T-helper 2 cell treated with Interferon-gamma antibody and Interleukin-4, amounts not matched to agents 5 μg/mL and 100 μg/mL, for 36 hours (primary cell): Measurements from ENCODE around the gene CHRNA4.

ENCODE experiments used
- DNase-seq: peaks from one replicate; pipeline ENCODE4 v3.0.0; 2021; ENCODE audit warnings: low spot score
- H3K27ac Mint-ChIP-seq: one replicate; pipeline ENCODE4 v1.8.0; 2021; ENCODE audit warnings: mild to moderate bottlenecking, mixed read lengths
- H3K27me3 Mint-ChIP-seq: one replicate; pipeline ENCODE4 v1.8.0; 2021; ENCODE audit warnings: low read depth, mixed read lengths
- H3K36me3 Mint-ChIP-seq: one replicate; pipeline ENCODE4 v1.8.0; 2021; ENCODE audit warnings: low read depth, mixed read lengths
- H3K4me1 Mint-ChIP-seq: one replicate; pipeline ENCODE4 v1.8.0; 2021; ENCODE audit warnings: low read depth, mixed read lengths
- H3K4me3 Mint-ChIP-seq: one replicate; pipeline ENCODE4 v1.8.0; 2022; ENCODE audit warnings: mild to moderate bottlenecking, moderate library complexity, mixed read lengths
- H3K9me3 Mint-ChIP-seq: one replicate; pipeline ENCODE4 v1.8.0; 2021; ENCODE audit warnings: mixed read lengths

Gene CHRNA4

DNA sequence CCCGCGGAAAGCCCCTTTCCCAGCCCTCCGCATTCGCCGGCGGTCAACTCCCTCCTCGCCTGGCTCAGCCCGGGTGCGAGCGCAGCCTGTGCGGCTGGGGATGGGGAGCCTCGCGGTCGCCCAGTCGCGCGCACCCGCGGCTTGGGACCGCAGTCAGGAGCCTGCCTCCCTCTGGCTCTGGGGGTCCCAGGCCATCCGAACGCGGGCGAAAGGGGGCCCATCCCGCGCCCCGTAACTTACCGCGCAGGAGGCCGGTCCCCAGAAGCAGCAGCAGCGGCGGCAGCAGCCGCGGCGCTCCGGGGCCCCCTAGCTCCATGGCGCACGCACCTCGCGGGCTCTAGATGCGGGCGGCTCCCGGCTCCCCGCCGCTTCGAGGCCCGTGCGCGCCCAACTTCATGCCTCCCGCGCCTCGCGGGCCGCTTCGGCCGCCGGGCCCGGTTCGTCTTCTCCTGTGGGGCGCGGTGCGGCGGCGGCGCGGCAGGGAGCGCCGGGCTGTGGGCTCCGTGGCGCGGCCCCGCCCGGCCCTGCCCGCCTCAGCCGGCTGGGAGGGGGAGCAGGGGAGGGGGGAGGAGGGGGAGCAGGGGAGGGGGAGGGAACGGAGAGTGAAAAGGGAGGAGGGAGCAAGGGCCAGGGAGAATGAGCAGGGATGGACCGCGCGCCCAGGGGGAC is at the start of gene CHRNA4:
Gene CHRNA4, minus strand, starts transcription at position 500 of the 669 bp plus-strand sequence. Its CDS starts 184 bp downstream, at position 316.
- Mint-ChIP-seq H3K27me3 (peaks cover 12% of the 10 kb centered on the region), H3K36me3 (no peaks in the 10 kb centered on the region), H3K27ac (no peak within 1 kb of the TSS), H3K9me3 (no peaks in the 10 kb centered on the region), H3K4me1 (no peaks in the 10 kb centered on the region), H3K4me3 (no peak within 1 kb of the TSS)
- no peak for DNase-seq

DNA sequence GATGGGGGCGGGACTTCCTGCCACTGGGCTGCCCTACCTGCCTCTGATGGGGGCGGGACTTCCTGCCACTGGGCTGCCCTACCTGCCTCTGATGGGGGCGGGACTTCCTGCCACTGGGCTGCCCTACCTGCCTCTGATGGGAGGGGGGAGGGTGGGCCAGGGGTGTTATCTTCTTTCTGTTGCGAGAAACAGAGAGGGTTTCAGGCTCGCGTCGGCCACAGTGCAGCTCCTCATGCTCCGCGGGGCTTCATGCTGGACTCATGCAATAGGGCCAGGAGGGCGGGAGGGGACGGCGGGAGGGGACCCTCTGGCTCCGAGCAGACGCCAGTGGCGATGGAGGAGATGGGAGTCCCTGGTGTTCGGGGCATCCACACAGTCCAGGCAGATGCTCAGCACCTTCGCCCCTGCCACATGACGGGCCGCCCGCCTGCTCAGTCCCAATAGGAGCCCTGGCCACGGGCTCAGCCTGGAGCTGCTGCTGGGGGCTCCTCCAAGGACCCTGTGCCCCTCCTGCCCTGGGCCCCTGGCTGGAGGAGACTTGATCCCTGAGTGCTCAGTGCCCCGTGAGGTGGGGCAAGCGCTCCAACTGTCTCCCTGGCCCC is 48.8 kb upstream of the CHRNA4 start:
- Mint-ChIP-seq H3K9me3 (no peaks in the 10 kb centered on the region), H3K27me3 (no peaks in the 10 kb centered on the region), H3K36me3 (no peaks in the 10 kb centered on the region), H3K27ac (no peak overlapping the region), H3K4me3 (no peak overlapping the region), H3K4me1 (no peaks in the 10 kb centered on the region)
- no peak for DNase-seq

DNA sequence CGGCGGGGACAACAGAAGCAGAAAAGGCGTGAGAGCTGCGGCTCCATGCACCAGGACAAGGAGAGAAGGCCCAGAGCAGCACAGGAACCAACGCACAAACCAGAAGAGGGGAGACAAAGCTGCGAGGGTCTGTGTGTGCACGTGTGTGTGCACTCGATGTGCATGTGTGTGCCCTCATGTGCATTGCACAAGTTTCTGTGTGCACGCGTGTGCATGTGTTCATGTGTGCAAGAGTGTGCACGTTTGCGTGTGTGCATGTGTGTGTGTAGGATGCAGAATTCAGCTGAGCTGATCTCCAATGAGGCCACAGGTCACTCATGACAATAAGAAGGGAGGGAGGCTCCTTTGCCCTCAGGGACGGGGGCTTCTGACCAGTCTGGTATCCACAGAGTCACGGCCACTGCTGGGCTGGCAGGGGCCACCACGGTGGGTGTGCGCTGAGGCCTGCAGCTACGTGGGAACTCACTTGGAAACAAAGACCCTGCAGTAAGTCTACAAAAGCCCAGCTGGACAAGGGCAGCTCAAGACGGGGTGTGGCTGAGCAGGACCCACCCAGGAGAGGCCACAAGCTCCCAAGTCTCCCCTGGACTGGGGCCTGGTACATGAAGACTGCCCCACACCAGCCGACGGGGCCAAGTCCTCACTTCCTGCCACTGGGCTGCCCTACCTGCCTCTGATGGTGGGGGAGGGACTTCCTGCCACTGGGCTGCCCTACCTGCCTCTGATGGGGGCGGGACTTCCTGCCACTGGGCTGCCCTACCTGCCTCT is 48.1 kb upstream of the CHRNA4 start:
- Mint-ChIP-seq H3K27ac (no peak overlapping the region), H3K4me1 (no peaks in the 10 kb centered on the region), H3K27me3 (no peaks in the 10 kb centered on the region), H3K36me3 (no peaks in the 10 kb centered on the region), H3K9me3 (no peaks in the 10 kb centered on the region), H3K4me3 (no peak overlapping the region)
- no peak for DNase-seq

DNA sequence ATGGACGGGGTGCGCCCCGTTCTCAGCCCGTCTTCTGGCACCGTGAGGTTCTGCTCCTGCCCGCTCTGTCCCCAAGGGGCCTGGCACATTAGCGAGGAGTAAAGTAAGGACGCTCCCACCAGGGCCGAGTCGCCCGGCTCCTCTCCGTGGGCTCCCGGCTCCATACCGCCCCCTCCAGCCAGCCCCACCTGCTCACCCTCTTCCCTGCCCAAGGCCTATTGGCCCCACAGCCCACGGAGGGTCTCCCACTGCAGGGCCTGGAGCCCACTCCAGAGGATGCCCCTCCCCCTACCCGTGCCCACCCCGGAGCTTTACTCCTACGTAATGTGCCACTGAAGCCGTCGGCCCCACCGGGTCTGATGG is 47.5 kb upstream of the CHRNA4 start:
- Mint-ChIP-seq H3K27ac (no peak overlapping the region), H3K9me3 (no peaks in the 10 kb centered on the region), H3K4me1 (no peaks in the 10 kb centered on the region), H3K27me3 (no peaks in the 10 kb centered on the region), H3K36me3 (no peaks in the 10 kb centered on the region), H3K4me3 (no peak overlapping the region)
- no peak for DNase-seq

DNA sequence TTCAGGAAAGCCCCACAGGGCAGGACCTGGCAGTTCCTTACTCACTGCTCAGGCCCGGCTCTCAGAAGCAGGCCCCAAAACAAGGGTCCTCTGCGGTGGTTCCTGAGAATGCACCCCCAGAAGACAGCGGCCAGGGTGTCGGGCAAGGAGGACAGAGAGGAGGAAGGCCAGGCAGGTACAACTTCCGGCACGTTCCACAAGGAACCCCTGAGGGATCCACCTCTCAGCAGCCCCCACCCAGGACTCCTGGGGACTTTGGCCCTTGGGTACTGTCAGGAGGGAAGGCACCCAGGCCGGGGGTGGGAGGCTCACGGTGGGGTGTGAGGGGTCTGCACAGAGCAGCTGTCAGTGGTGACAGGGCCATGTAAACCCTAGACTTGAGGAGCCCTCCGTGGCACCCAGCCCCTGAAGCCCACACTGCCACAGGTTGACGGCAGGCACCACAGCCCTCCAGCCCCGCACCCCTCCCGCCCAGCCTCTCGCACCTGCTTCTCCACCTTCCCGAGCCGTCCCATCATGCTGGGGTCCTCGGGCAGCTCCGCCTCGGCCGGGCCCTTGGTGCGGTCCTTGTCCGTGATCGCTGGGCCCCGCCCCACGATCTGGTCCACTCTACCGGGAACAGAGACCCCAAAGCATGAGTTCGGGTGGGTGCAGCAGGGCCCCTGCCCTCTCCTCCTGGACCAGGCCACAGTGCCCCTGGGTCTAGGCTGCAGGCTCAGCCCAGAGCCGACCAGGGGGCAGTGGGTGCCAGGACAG is 47.0 kb upstream of the CHRNA4 start:
- Mint-ChIP-seq H3K9me3 (no peaks in the 10 kb centered on the region), H3K36me3 (no peaks in the 10 kb centered on the region), H3K27ac (no peak overlapping the region), H3K27me3 (no peaks in the 10 kb centered on the region), H3K4me3 (no peak overlapping the region), H3K4me1 (no peaks in the 10 kb centered on the region)
- DNase-seq, result no peak

DNA sequence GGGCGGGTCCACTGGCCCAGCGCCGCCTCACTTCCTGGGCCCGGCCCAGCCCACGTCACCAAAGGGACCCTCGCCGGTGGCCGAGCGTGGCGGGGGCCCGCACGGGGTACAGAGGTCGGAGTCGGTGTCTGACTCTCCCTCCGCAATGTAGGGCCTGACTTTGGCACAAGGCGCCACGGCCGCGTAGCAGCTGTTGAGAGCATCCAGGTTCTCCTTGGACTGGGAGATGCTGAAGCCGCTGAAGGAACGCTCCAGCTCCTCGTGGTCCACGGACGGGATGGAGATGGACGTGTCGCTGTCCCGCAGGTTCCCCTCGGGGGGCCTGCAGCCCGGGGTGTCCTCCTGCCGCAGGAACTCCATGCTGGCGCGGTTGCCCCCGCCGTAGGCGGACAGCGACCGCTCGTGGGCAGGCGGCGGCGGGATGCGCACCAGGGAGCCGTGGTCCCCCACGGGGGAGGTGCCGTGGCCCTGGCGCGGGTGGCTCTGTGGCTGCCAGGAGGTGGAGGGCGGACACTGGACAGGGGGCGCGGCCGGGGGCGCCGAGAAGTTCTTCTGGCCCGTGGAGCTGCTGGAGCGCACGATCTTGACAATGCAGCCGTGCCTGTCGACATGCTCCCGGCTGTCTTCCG is 45.6 kb upstream of the CHRNA4 start:
- Mint-ChIP-seq H3K27me3 (no peaks in the 10 kb centered on the region), H3K36me3 (no peaks in the 10 kb centered on the region)

DNA sequence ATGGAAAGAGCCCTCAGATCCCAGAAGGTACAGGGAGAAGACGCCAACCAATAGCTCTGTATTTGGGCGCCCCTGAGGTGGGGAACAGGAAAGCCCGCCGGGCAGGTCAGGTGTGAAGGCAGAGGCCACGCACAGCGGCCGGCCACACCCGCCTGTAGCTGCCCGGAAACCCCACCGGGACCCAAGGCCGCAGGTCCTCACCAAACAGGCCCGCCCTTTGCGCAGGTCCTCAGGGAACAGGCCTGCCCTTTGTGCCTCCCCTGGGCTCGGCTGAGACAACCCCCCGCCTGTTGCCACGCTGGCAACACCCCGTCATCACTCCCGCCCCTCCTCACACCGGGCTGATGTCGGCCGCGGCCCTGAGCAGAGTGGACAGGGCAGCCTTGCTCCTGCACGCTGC is 44.9 kb upstream of the CHRNA4 start:
- DNase-seq, result no peak
- Mint-ChIP-seq H3K27me3 (no peaks in the 10 kb centered on the region), H3K36me3 (no peaks in the 10 kb centered on the region), H3K4me3 (no peak overlapping the region), H3K27ac (no peak overlapping the region), H3K4me1 (no peaks in the 10 kb centered on the region), H3K9me3 (no peaks in the 10 kb centered on the region)

More for the DNA sequence above, 45.6 kb upstream of the CHRNA4 start:
- no peak for DNase-seq
- H3K9me3 Mint-ChIP-seq, result no peaks in the 10 kb centered on the region
- H3K4me3 Mint-ChIP-seq, result no peak overlapping the region
- H3K4me1 Mint-ChIP-seq, result no peaks in the 10 kb centered on the region
- no peak overlapping the region for H3K27ac Mint-ChIP-seq

DNA sequence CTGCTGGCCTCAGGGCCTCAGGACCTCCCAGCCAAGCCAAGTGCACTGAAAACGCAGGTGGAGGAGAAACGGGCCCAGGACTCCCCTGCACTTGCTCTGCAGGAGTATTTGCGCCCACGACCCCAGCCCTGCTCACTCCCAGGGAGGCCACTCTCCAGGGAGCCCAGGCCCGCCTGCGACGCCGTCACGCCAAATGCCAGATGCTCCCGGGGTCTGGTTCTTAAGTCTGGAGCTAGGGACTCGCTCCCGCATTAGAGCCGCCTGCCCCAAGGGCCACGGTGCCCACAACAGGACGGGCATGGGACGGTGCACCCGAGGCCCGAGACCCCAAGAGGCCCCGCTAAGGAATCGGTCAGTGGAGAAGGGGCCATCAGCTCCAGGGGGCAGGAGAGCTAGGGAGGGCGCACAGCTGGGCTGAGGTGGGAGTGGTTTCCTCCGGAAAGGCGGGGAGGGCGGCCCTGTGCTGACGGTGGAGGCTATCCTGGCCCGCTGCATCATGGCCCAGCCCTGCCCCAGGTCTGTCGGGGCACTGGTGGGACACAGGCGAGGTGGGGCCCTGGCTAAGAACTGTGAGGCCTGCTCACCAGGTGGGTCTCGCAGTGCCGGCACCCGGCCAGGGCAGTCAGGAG is 44.1 kb upstream of the CHRNA4 start:
- no peaks in the 10 kb centered on the region for H3K36me3 Mint-ChIP-seq
- no peak overlapping the region for H3K4me3 Mint-ChIP-seq
- no peaks in the 10 kb centered on the region for H3K27me3 Mint-ChIP-seq
- DNase-seq, result no peak
- H3K27ac Mint-ChIP-seq, result no peak overlapping the region
- no peaks in the 10 kb centered on the region for H3K4me1 Mint-ChIP-seq
- H3K9me3 Mint-ChIP-seq, result no peaks in the 10 kb centered on the region

DNA sequence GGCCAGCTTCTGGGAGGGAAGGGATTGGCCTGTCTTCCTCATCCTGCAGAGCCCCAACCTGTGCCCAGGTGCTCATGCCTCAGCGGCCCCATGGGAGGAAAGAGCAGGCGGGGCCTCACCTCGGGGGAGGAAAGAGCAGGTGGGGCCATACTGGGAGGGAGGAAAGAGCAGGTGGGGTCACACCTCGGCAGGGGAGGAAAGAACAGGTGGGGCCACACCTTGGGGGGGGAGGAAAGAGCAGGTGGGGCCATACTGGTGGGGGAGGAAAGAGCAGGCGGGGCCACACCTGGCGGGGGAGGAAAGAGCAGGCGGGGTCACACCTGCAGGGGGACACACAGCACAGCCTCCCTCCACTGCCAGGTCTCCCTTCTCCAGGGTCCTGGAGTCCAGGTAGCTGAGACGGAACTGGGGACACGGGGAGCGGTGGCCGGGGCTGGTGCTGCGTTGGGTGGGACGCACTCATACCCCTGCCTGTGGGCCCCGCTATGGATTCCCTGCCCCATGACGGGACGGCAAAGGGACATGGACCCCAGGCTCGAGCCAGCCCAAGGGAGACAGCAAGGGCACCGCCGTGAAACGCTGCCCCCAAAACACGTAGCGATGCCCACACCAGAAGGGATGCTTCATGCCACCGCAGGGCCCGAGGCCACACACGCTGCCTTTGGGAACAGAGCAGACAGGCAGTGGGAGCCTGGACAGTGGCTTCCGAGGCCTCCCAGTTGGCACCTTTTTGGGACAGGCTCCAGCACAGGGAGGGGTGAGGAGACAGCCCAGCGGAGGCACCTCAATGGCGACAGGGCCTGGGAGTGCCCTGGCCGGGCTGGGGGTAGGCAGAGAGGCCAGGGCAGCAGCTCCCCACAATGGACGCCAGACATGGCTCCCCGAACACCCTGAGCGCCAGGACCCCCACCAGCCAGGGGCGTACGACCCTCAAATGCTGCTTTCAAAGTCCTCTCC is 43.3 kb upstream of the CHRNA4 start:
- no peaks in the 10 kb centered on the region for H3K4me1 Mint-ChIP-seq
- H3K27me3 Mint-ChIP-seq, result no peaks in the 10 kb centered on the region
- no peaks in the 10 kb centered on the region for H3K36me3 Mint-ChIP-seq
- no peak for DNase-seq
- H3K4me3 Mint-ChIP-seq, result no peak overlapping the region
- H3K9me3 Mint-ChIP-seq, result no peaks in the 10 kb centered on the region
- H3K27ac Mint-ChIP-seq, result no peak overlapping the region

DNA sequence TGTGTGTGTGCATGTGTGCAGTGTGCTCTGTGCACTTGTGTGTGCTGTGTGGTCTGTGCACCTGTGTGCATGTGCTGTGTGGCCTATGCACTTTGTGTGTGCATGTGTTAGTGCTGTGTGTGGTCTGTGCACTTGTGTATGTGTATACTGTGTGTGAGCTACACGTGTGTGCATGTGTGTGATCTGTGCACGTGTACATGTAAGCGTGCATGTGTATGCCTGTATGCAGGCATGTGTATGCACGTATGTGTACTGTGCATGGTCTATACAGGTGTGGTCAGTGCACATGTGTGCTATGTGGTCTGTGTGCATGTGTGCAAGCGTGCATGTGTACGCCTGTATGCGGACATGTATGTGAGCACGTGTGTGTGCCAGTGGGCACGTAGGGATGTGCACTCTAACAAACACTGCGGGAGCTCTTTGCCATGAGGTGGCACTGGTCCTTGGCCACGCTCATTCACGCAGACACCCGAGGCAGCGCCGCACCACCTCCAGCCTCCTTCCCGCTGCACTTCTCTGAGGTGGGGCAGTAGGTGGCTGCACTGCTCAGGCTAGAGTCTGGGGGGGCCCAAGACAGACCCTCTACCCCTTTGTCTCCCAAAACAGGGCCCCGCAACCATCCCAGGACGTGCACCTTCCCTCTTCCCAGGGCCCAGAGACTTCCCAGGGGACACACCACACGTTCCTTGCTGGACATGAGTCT is 42.4 kb upstream of the CHRNA4 start:
- H3K36me3 Mint-ChIP-seq, result no peaks in the 10 kb centered on the region
- no peak overlapping the region for H3K27ac Mint-ChIP-seq
- no peaks in the 10 kb centered on the region for H3K27me3 Mint-ChIP-seq
- no peaks in the 10 kb centered on the region for H3K9me3 Mint-ChIP-seq
- DNase-seq, result no peak
- no peaks in the 10 kb centered on the region for H3K4me1 Mint-ChIP-seq
- H3K4me3 Mint-ChIP-seq, result no peak overlapping the region

DNA sequence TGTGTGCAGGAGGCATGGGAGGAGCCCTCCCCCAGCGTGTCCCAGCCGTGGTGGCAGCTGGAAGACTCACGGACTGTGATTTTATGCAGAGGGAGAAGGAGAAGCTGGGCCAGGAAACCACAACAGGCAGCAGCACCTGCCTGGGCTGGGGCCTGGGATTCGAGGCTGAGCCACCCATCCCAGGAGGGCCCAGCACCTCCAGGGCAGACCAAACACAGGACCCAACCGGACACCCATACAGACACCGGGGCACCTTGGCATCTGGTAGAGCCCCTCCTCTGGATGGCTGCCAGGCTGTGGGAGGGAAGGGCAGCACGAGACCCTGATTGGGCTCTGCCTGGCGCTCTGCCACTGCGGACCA is 41.7 kb upstream of the CHRNA4 start:
- Mint-ChIP-seq H3K4me3 (no peak overlapping the region), H3K27me3 (no peaks in the 10 kb centered on the region), H3K36me3 (no peaks in the 10 kb centered on the region), H3K9me3 (no peaks in the 10 kb centered on the region), H3K27ac (no peak overlapping the region), H3K4me1 (no peaks in the 10 kb centered on the region)
- no peak for DNase-seq

DNA sequence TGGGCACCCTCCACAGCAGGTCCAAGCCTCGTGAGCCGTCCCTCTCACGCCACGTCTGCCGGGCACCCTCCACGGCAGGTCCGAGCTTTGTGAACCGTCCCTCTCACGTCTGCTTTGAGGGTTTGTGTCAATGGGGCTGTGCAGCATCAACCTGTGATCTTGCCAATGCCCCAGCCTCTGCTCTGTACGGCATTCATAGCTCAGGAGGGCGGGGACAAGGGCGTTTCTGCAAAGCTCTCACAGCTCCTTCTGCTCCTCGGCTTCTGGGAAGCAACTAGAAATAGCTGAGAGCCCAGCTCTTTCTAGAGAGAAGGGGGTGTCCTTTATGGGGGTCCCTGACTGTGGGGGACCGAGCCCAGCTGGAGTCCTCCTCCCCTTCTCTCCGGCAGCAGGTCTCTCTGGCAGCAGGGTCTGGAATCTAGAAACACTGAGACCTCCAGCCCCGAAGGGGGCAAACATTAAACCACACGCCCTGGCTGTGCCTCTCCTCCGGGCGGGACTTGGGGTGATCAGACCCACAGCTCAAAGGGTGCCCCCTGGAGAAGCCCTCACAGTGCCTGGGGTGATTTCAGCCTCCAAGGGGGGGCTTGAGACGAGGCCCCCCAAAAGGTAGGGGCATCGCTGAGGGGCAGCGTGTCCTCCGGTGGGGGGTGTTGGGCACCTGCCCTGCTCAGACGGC is 41.2 kb upstream of the CHRNA4 start:
- H3K9me3 Mint-ChIP-seq, result no peaks in the 10 kb centered on the region
- no peak for DNase-seq
- H3K4me1 Mint-ChIP-seq, result no peaks in the 10 kb centered on the region
- no peak overlapping the region for H3K27ac Mint-ChIP-seq
- no peaks in the 10 kb centered on the region for H3K27me3 Mint-ChIP-seq
- no peak overlapping the region for H3K4me3 Mint-ChIP-seq
- no peaks in the 10 kb centered on the region for H3K36me3 Mint-ChIP-seq
